Measurements from ENCODE around the gene SHISA7. TPM values are rescaled to one million over a fixed set of nuclear protein-coding genes. Genes with fewer than 3 reads are reported as not detected.

The SHISA7 gene
- total and polyA plus RNA-seq, 2 experiments from 2014 or later = not detected

DNA sequence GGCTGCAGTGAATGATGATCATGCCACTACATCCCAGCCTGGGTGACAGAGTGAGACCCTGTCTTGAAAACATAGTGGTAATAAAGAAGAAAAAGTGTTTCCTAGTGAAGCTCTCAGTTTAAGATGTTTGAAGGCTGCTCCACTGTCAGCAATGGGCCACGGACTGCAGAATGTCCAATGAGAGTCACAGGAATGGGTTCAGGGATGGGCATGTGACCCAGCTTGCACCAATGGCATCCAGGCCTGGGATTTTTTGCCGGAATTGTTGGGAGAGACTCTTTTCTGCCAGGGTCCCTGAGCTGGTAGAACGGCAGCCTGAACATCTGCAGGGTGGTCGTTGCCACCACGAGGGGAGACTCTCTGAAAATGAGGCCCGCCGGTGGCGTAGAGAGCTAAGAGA, 6.3 kb downstream of the SHISA7 start:
- Histone ChIP-seq H3K27ac (no peak overlapping the region), H3K9me3 (ENCODE audit: low read depth) (no peaks in the 10 kb centered on the region), H3K4me1 (ENCODE audit: low read depth) (no peaks in the 10 kb centered on the region), H3K27me3 (peaks cover 40% of the 10 kb centered on the region), H3K4me3 (no peak overlapping the region), H3K36me3 (no peaks in the 10 kb centered on the region)
- TF ChIP-seq, protein P1, sequence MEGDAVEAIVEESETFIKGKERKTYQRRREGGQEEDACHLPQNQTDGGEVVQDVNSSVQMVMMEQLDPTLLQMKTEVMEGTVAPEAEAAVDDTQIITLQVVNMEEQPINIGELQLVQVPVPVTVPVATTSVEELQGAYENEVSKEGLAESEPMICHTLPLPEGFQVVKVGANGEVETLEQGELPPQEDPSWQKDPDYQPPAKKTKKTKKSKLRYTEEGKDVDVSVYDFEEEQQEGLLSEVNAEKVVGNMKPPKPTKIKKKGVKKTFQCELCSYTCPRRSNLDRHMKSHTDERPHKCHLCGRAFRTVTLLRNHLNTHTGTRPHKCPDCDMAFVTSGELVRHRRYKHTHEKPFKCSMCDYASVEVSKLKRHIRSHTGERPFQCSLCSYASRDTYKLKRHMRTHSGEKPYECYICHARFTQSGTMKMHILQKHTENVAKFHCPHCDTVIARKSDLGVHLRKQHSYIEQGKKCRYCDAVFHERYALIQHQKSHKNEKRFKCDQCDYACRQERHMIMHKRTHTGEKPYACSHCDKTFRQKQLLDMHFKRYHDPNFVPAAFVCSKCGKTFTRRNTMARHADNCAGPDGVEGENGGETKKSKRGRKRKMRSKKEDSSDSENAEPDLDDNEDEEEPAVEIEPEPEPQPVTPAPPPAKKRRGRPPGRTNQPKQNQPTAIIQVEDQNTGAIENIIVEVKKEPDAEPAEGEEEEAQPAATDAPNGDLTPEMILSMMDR (IDR thresholded peaks at IDR 0.05; ENCODE audit: low read depth, low read length) = no peak
- DNase-seq (ENCODE audit: low read depth in 1 of 2, low spot score in 1 of 2) = no peak

DNA sequence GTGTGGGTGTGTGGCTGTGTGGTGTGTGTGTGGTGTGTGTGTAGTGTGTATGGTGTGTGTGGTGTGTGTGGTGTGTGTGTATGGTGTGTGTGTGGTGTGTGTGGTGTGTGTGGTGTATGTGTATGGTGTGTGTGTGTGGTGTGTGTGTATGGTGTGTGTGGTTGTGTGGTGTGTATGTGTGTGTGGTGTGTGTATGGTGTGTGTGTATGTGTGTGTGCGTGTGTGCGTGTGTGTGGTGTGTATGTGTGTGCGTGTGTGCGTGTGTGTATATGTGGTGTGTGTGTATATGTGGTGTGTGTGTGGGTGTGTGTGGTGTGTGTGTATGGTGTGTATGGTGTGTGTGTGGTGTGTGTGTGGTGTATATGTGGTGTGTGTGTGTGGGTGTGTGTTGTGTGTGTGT, 8.1 kb downstream of the SHISA7 start:
- H3K9me3 ChIP-seq (ENCODE audit: low read depth) = no peaks in the 10 kb centered on the region
- DNase-seq (ENCODE audit: low read depth in 1 of 2, low spot score in 1 of 2) = no peak
- H3K4me3 ChIP-seq = no peak overlapping the region
- H3K36me3 ChIP-seq = no peaks in the 10 kb centered on the region
- peaks cover 22% of the 10 kb centered on the region for H3K27me3 ChIP-seq
- no peak overlapping the region for H3K27ac ChIP-seq
- H3K4me1 ChIP-seq (ENCODE audit: low read depth) = no peaks in the 10 kb centered on the region
- TF ChIP-seq, protein P1 (IDR thresholded peaks at IDR 0.05; ENCODE audit: low read depth, low read length) = no peak

DNA sequence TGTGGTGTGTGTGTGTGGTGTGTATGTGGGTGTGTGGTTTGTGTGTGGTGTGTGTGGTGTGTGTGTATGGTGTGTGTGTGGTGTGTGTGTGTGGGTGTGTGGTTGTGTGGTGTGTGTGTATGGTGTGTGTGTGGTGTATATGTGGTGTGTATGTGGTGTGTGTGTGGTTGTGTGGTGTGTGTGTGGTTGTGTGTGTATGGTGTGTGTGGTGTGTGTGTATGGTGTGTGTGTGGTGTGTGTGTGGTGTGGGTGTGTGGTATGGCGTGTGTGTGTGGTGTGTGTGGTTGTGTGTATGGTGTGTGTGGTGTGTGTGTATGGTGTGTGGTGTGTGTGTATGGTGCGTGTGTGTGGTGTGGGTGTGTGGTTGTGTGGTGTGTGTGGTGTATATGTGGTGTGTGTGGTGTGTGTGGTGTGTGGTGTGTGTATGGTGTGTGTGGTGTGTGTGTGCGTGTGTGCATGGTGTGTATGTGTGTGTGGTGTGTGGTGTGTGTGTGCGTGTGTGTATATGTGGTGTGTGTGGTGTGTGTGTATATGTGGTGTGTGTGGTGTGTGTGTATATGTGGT, 8.7 kb downstream of the SHISA7 start:
- Histone ChIP-seq H3K4me1 (ENCODE audit: low read depth) (no peaks in the 10 kb centered on the region), H3K36me3 (no peaks in the 10 kb centered on the region), H3K27ac (no peak overlapping the region), H3K27me3 (peaks cover 16% of the 10 kb centered on the region), H3K9me3 (ENCODE audit: low read depth) (no peaks in the 10 kb centered on the region), H3K4me3 (no peak overlapping the region)
- DNase-seq (ENCODE audit: low read depth in 1 of 2, low spot score in 1 of 2) = no peak
- TF ChIP-seq, protein P1 (IDR thresholded peaks at IDR 0.05; ENCODE audit: low read depth, low read length) = no peak

DNA sequence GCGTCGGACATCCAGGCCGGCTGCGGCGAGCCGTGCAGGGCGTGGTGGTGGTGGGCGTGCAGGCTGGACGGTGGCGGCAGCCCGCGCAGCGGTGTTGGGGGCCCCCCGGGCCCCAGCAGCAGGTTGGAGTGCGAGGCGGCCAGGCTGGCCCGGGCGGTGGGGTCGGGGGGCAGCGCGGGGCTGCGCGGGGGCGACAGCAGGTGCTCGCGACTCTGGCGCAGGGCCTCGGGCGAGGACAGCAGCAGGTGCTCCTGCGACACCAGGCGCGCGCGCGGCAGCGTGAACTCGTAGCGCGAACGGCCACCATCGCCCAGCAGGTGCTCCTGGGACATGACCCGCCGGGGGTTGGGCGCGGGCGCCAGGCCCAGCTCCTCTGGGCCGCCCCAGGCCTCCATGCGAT, 9.8 kb downstream of the SHISA7 start:
- no peak for DNase-seq (ENCODE audit: low read depth in 1 of 2, low spot score in 1 of 2)
- H3K4me1 ChIP-seq (ENCODE audit: low read depth) = no peaks in the 10 kb centered on the region
- no peak overlapping the region for H3K4me3 ChIP-seq
- H3K27ac ChIP-seq = no peak overlapping the region
- TF ChIP-seq, protein P1 (IDR thresholded peaks at IDR 0.05; ENCODE audit: low read depth, low read length) = no peak
- H3K36me3 ChIP-seq = no peaks in the 10 kb centered on the region
- no peaks in the 10 kb centered on the region for H3K9me3 ChIP-seq (ENCODE audit: low read depth)
- peaks cover 5% of the 10 kb centered on the region for H3K27me3 ChIP-seq

DNA sequence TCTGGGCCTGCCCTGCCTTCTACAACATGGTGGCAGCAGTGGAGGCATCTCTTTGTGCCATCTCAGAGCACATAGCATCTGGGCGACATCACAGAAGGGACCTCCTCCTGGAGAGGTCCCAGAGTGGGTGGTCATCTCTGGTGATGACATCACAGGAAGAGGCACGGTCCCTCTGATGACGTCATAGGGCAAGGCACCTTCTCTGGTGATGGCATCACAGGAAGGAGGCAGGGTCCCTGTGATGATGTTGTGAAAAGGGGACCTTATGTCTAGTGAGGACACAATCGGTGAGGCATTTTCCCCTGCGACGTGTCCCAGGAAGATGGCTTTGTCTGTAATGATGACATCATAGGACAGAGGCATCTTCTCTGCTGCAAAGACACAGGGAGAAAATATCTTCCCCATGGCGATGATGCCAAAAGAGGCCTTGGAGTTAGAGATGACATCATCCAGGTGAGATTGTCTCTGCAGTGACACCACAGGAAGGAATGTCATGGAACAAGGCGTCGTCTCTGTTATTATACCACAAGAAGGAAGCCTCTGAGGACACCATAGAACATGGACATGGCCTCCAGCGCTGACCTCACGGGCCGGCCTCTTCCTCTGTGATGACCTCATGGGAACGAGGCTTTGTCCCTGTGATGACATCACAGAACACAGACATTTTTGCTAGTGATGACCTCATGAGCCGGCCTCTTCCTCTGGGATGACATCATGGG, 10.7 kb downstream of the SHISA7 start:
- Histone ChIP-seq H3K4me1 (ENCODE audit: low read depth) (no peaks in the 10 kb centered on the region), H3K27me3 (no peaks in the 10 kb centered on the region), H3K9me3 (ENCODE audit: low read depth) (no peaks in the 10 kb centered on the region), H3K4me3 (no peak overlapping the region), H3K36me3 (no peaks in the 10 kb centered on the region), H3K27ac (no peak overlapping the region)
- TF ChIP-seq, protein P1 (IDR thresholded peaks at IDR 0.05; ENCODE audit: low read depth, low read length) = no peak
- no peak for DNase-seq (ENCODE audit: low read depth in 1 of 2, low spot score in 1 of 2)
